Kidney epithelial cell (primary cell): ENCODE data around the gene CLEC4A. TPM values are rescaled to one million over a fixed set of nuclear protein-coding genes. Genes with fewer than 3 reads are reported as not detected.

ENCODE experiments used
- DNase-seq: peaks from one replicate; pipeline ENCODE4 v3.0.0-alpha.2; 2010; ENCODE audit warnings: low read depth
- H3K27me3 ChIP-seq: 2 replicates; pipeline ENCODE4 v1.6.0; 2011; ENCODE audit warnings: low read length; ENCODE audit not compliant: control insufficient read depth, insufficient read depth
- H3K36me3 ChIP-seq: 2 replicates; pipeline ENCODE4 v1.5.1; 2011; ENCODE audit warnings: low read length; ENCODE audit not compliant: control insufficient read depth, insufficient read depth
- H3K4me3 ChIP-seq: 2 replicates; pipeline ENCODE4 v1.5.1; 2011; ENCODE audit warnings: low read depth, mild to moderate bottlenecking, control low read depth, low read length
- CTCF ChIP-seq: IDR thresholded peaks from 2 replicates; pipeline ENCODE4 v1.5.1; 2011; ENCODE audit warnings: mild to moderate bottlenecking, moderate library complexity, low read length, control low read depth, inconsistent platforms; ENCODE audit not compliant: insufficient read depth, poor library complexity, severe bottlenecking
- total RNA-seq: library from RNA; depleted of rRNA; stranded (reverse); fragments of >200 nt; gene quantifications from 2 replicates; pipeline ENCODE4 v1.2.3, GENCODE V29; 2015

Gene CLEC4A
- total RNA-seq: 0.50 and 0.62 TPM in 2 replicates

- H3K27me3 ChIP-seq: no peaks in the 10 kb centered on the region
- no peak for DNase-seq
- no peak within 1 kb of the TSS for H3K4me3 ChIP-seq
- no peaks in the 10 kb centered on the region for H3K36me3 ChIP-seq
- no peak for TF ChIP-seq CTCF
Observed at GRCh38 chr12:8123124-8123912, at the start of gene CLEC4A. CLEC4A (plus strand) TSS chr12:8123617; CDS start chr12:8123879, 262 bp downstream.

GRCh38 chr12:8075935-8076334 is 47.5 kb upstream of the CLEC4A start:
- no peak overlapping the region for H3K4me3 ChIP-seq
- no peak for DNase-seq
- TF ChIP-seq CTCF: no peak
- no peaks in the 10 kb centered on the region for H3K36me3 ChIP-seq
- no peaks in the 10 kb centered on the region for H3K27me3 ChIP-seq

- no peaks in the 10 kb centered on the region for H3K36me3 ChIP-seq
- H3K4me3 ChIP-seq: no peak overlapping the region
- no peaks in the 10 kb centered on the region for H3K27me3 ChIP-seq
- TF ChIP-seq CTCF: no peak
- DNase-seq: no peak
Observed at GRCh38 chr12:8076366-8076765, 47.1 kb upstream of the CLEC4A start.

- no peaks in the 10 kb centered on the region for H3K27me3 ChIP-seq
- TF ChIP-seq CTCF: no peak
- H3K36me3 ChIP-seq: no peaks in the 10 kb centered on the region
- DNase-seq: no peak
- no peak overlapping the region for H3K4me3 ChIP-seq
Observed at GRCh38 chr12:8077207-8077606, 46.2 kb upstream of the CLEC4A start.

GRCh38 chr12:8078398-8078797 is 45.0 kb upstream of the CLEC4A start:
- peak; percentile 56 for TF ChIP-seq CTCF
- no peaks in the 10 kb centered on the region for H3K27me3 ChIP-seq
- no peak overlapping the region for H3K4me3 ChIP-seq
- no peaks in the 10 kb centered on the region for H3K36me3 ChIP-seq
- DNase-seq: no peak

- H3K36me3 ChIP-seq: no peaks in the 10 kb centered on the region
- H3K27me3 ChIP-seq: no peaks in the 10 kb centered on the region
- no peak for DNase-seq
- TF ChIP-seq CTCF: no peak
- H3K4me3 ChIP-seq: no peak overlapping the region
Observed at GRCh38 chr12:8078916-8079315, 44.5 kb upstream of the CLEC4A start.
